Endothelial cell of umbilical vein (primary cell): ENCODE data around the gene ZBTB48. TPM values are rescaled to one million over a fixed set of nuclear protein-coding genes. Genes with fewer than 3 reads are reported as not detected.

Experiments
- BruUV-seq: library from RNA; stranded (reverse); fragments of 400-500 nt; replicated peaks from 2 replicates; lab custom pipeline; 2021; lab: Mats Ljungman, UMichigan
- CTCF ChIA-PET: fragments of 300-600, 350-600 bp; sonication (Branson Sonifier 250); formaldehyde crosslinking; loops from one replicate; lab custom pipeline; 2021; ENCODE audit warnings: antibody characterized with exemption, inconsistent platforms; lab: Charles Lee
- POLR2A ChIA-PET: fragments of 300-600, 350-600 bp; sonication (Branson Sonifier 250); formaldehyde crosslinking; loops from one replicate; lab custom pipeline; 2021; ENCODE audit warnings: antibody characterized with exemption, inconsistent platforms; lab: Charles Lee
- DNase-seq: peaks from one replicate; pipeline ENCODE4 v3.0.0-alpha.2; 2011; ENCODE audit warnings: low read depth, low spot score
- FAIRE-seq: peaks from 2 replicates; lab custom pipeline; 2011; peaks lifted over from hg19 to GRCh38; lab: Jason Lieb, UNC
- H2AFZ ChIP-seq: 2 replicates; pipeline ENCODE4 v1.6.0; 2012; ENCODE audit warnings: low read depth, low read length, control low read depth, inconsistent platforms
- H3K27ac ChIP-seq: 2 replicates; pipeline ENCODE4 v1.5.1; 2011; ENCODE audit warnings: low read depth, mild to moderate bottlenecking, control low read depth, low read length, moderate library complexity; ENCODE audit not compliant: insufficient read depth
- H3K27me3 ChIP-seq, 2 experiments: 2 replicates each; pipeline versions ENCODE4 v1.6.0 to v1.6.1; 2011; ENCODE audit warnings: low read length in 2 of 2, mixed read lengths in 1 of 2; ENCODE audit not compliant: control insufficient read depth in 2 of 2, insufficient read depth in 2 of 2
- H3K36me3 ChIP-seq, 2 experiments: 2 replicates in 1 of 2; 3 replicates in 1 of 2; pipeline ENCODE4 v1.5.1; 2011; ENCODE audit warnings: low read length in 2 of 2, mild to moderate bottlenecking in 1 of 2, moderate library complexity in 1 of 2; ENCODE audit not compliant: control insufficient read depth in 2 of 2, insufficient read depth in 2 of 2; ENCODE audit errors: extremely low read depth in 1 of 2
- H3K4me1 ChIP-seq: 3 replicates; pipeline ENCODE4 v1.5.1; 2011; ENCODE audit warnings: mild to moderate bottlenecking, low read length; ENCODE audit not compliant: control insufficient read depth, insufficient read depth; ENCODE audit errors: extremely low read depth
- H3K4me2 ChIP-seq: 2 replicates; pipeline ENCODE4 v1.6.1; 2011; ENCODE audit warnings: low read length, control low read depth, mixed read lengths; ENCODE audit not compliant: insufficient read depth
- H3K4me3 ChIP-seq, 3 experiments: fragments of 200-600 bp in 1 of 3; sonication (generic), shearing (Covaris generic) in 1 of 3; replicated peaks in 1 of 3; 2 replicates each; pipeline ENCODE4 v1.5.1; 2011 to 2016; ENCODE audit warnings: control low read depth in 3 of 3, low read length in 3 of 3, mild to moderate bottlenecking in 2 of 3, inconsistent platforms in 1 of 3, low read depth in 1 of 3, moderate library complexity in 1 of 3; ENCODE audit not compliant: insufficient read depth in 1 of 3
- H3K79me2 ChIP-seq: 2 replicates; pipeline ENCODE4 v1.6.0; 2012; ENCODE audit warnings: low read length, inconsistent platforms; ENCODE audit not compliant: control insufficient read depth, insufficient read depth
- H3K9ac ChIP-seq: replicated peaks from 2 replicates; pipeline ENCODE3; 2011; ENCODE audit warnings: low read length, control low read depth; ENCODE audit not compliant: insufficient read depth; ENCODE audit errors: extremely low read depth
- H3K9me1 ChIP-seq: replicated peaks from 3 replicates; pipeline ENCODE4 v1.6.0; 2011; ENCODE audit warnings: mild to moderate bottlenecking, low read length; ENCODE audit not compliant: control insufficient read depth, insufficient read depth; ENCODE audit errors: extremely low read depth
- H3K9me3 ChIP-seq: replicated peaks from 2 replicates; pipeline ENCODE4 v1.5.1; 2012; ENCODE audit warnings: low read length, inconsistent platforms; ENCODE audit not compliant: control insufficient read depth, insufficient read depth
- H4K20me1 ChIP-seq: replicated peaks from 2 replicates; pipeline ENCODE3; 2011; ENCODE audit warnings: mild to moderate bottlenecking, low read length; ENCODE audit not compliant: control insufficient read depth, insufficient read depth; ENCODE audit errors: extremely low read depth
- CTCF ChIP-seq, 2 donors: IDR thresholded peaks; 1 replicate in 1 of 2; 2 replicates in 1 of 2; pipeline ENCODE4 v1.5.1; 2011; ENCODE audit warnings: low read length in 2 of 2, mild to moderate bottlenecking in 2 of 2, moderate library complexity in 2 of 2, control low read depth in 1 of 2, inconsistent platforms in 1 of 2, low read depth in 1 of 2; ENCODE audit not compliant: insufficient read depth in 1 of 2; ENCODE audit errors: extremely low read depth in 1 of 2
- EZH2 ChIP-seq: IDR thresholded peaks from 2 replicates; pipeline ENCODE4 v1.6.1; 2012; ENCODE audit warnings: borderline replicate concordance, low read depth, mild to moderate bottlenecking, moderate library complexity, low read length, inconsistent platforms; ENCODE audit not compliant: severe bottlenecking
- FOS ChIP-seq: IDR thresholded peaks from 2 replicates; pipeline ENCODE4 v1.6.1; 2011; ENCODE audit warnings: mild to moderate bottlenecking, low read length, moderate library complexity, borderline replicate concordance; ENCODE audit not compliant: insufficient read depth
- GATA2 ChIP-seq: IDR thresholded peaks from 2 replicates; pipeline ENCODE4 v1.7.0; 2011; ENCODE audit warnings: low read depth, mild to moderate bottlenecking, moderate library complexity, mixed read lengths, low read length; ENCODE audit not compliant: insufficient read length, insufficient read depth
- JUN ChIP-seq: IDR thresholded peaks from 2 replicates; pipeline ENCODE4 v1.6.1; 2011; ENCODE audit warnings: borderline replicate concordance, low read depth; ENCODE audit not compliant: insufficient read length, insufficient read depth
- MAX ChIP-seq: IDR thresholded peaks from 2 replicates; pipeline ENCODE4 v1.6.1; 2011; ENCODE audit not compliant: insufficient read depth, insufficient read length
- MYC ChIP-seq: IDR thresholded peaks from one replicate; pipeline ENCODE4 v1.6.1; 2011; ENCODE audit warnings: mild to moderate bottlenecking, low read depth, low read length
- POLR2A ChIP-seq: IDR thresholded peaks from 2 replicates; pipeline ENCODE4 v1.6.1; 2012; ENCODE audit warnings: low read depth, mild to moderate bottlenecking, control low read depth, low read length
- POLR2AphosphoS5 ChIP-seq: IDR thresholded peaks from 2 replicates; pipeline ENCODE4 v1.6.1; 2012; ENCODE audit warnings: low read depth, mild to moderate bottlenecking, control low read depth, low read length, moderate library complexity; ENCODE audit not compliant: insufficient read depth
- dilution Hi-C: fragments of 300-500 bp; cut with MboI; formaldehyde crosslinking; loops from one replicate; pipeline ENCODE4 v1.15.0; 2019; ENCODE audit warnings: low sequenced_read_pairs; ENCODE audit not compliant: extremely low pct_ligation_motif_present
- intact Hi-C: fragments of 100-400 bp; cut with micrococcal nuclease; formaldehyde crosslinking; loops from one replicate; pipeline ENCODE4 v1.10.0; 2022
- polyA plus RNA-seq, 4 experiments: library from polyadenylated mRNA; depleted of rRNA in 3 of 4; stranded (reverse) in 3 of 4; unstranded in 1 of 4; fragments of >200 nt; gene quantifications; 2 replicates each; pipeline versions ENCODE4 v1.2.1 to v1.2.3, GENCODE V29; 2011 to 2012; ENCODE audit warnings: missing spikeins in 1 of 4
- total RNA-seq: library from RNA; stranded (reverse); gene quantifications from 2 replicates; pipeline ENCODE4 v1.2.3, GENCODE V29; 2021

ZBTB48 gene
- total and polyA plus RNA-seq, 2 donors (not counting 3 experiments of a cell fraction or from before 2014, with no cell fraction given): 20.9 to 25.1 TPM

- H3K4me1 ChIP-seq: no peaks in the 10 kb centered on the region
- TF ChIP-seq MYC (no peak), EZH2 (no peak), CTCF (IDR thresholded peaks at IDR 0.05; ENCODE audit: extremely low read depth in 1 of 2, insufficient read depth in 1 of 2, low read depth in 1 of 2, low read length in 2 of 2) (no peak), MAX (no peak), POLR2A (no peak), FOS (no peak), POLR2AphosphoS5 (no peak), JUN (no peak), GATA2 (no peak)
- intact Hi-C loops: no loop called here
- H4K20me1 ChIP-seq: no peaks in the 10 kb centered on the region
- H3K79me2 ChIP-seq: peaks cover 5% of the 10 kb centered on the region
- POLR2A ChIA-PET: no interaction called here
- no peak for DNase-seq
- no TSS peak for BruUV-seq
- dilution Hi-C loops: no loop called here
- no peak overlapping the region for H3K4me3 ChIP-seq
- no peak overlapping the region for H3K4me2 ChIP-seq
- no peak for FAIRE-seq
- H3K9me1 ChIP-seq: no peaks in the 10 kb centered on the region
- CTCF ChIA-PET: interaction anchor here (1.2 to 6.3 kb wide), 3 partner anchors 11 to 18 kb away, joined by 3 to 37 read pairs (median 7); partner anchors contain the start of genes NOL9 and TAS1R1
- H3K36me3 ChIP-seq: peaks cover 9 to 18% of the 10 kb centered on the region in 2 experiments
- no peaks in the 10 kb centered on the region for H3K9me3 ChIP-seq
- H3K27me3 ChIP-seq: no peaks in the 10 kb centered on the region
- no peak overlapping the region for H2AFZ ChIP-seq
- H3K27ac ChIP-seq: no peak overlapping the region
- H3K9ac ChIP-seq: no peak overlapping the region
These were observed 43.5 kb upstream of the ZBTB48 start for GRCh38 chr1:6536291-6536690.
